ENCODE measurements around the gene IL36RN. TPM values are rescaled to one million over a fixed set of nuclear protein-coding genes. Genes with fewer than 3 reads are reported as not detected.

IL36RN gene
- total RNA-seq, 1 experiment from 2014 or later = not detected

DNA sequence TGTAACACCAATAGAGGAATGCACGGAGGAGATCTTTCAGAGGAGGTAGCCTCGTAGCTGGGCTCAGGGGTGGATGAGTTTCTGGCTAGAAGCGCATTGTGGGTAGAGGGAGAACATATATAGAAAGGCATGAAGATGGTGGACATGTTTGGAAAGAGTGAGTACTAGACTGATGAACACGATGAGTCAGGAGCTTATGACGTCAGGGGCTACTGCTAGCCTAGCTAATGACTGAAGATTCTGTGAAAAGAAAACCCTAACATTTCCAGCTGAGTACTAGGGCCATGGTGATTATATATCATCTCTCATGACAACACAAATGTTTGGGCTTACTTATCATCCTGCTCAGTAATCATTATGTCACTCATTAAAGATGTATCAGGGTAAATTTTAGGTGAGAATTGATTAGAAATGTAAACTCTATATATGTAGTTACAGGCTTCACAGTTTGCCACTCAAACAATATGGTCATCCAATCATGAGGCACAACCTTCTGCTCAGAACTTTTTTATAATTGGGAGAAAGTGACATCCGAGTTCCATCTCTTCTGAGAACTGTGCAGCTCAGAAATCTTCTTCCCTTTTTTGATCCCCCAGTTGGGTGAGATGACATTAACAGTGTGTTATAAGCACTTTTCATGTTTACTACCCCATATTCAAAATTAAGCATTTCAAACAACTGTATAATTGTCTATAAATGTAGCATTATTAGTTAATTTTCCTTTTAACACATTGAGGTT is 46.2 kb downstream of the IL36RN start:
- no peak overlapping the region for H3K27ac ChIP-seq
- H3K27me3 ChIP-seq (replicated peaks) = 0 out of 2 replicates have a peak, but pooled peaks cover 3% of the 10 kb centered on the region
- H3K9me3 ChIP-seq (replicated peaks) = 0 out of 2 replicates have a peak, but pooled peaks cover 3% of the 10 kb centered on the region
- no peak for DNase-seq (ENCODE audit: low read depth in 1 of 2, low spot score in 2 of 2)
- no peaks in the 10 kb centered on the region for H3K4me1 ChIP-seq (replicated peaks)
- H3K4me3 ChIP-seq = no peak overlapping the region
- H3K36me3 ChIP-seq = no peaks in the 10 kb centered on the region

DNA sequence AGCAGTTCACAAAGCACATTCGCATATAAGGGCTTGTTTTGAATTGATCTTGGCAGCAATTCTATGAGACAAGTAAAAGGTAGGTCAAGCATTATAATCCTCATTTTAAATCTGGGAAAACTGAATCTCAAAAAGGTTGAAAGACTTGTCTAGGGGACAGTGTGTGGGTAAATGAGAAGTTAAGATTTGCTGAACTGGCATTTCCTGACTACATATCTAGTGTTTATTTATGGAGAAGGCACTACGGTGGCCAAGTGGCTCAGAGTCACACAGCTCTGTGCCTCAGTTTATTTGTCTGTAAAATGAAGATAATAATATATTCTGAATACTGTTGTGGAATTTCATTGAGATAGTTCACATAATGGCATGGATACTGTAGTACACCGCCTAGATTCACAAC is 52.1 kb downstream of the IL36RN start:
- no peaks in the 10 kb centered on the region for H3K4me1 ChIP-seq (replicated peaks)
- DNase-seq (ENCODE audit: low read depth in 1 of 2, low spot score in 2 of 2) = no peak
- H3K27me3 ChIP-seq (replicated peaks) = no peaks in the 10 kb centered on the region
- no peaks in the 10 kb centered on the region for H3K36me3 ChIP-seq
- H3K27ac ChIP-seq = no peak overlapping the region
- H3K9me3 ChIP-seq (replicated peaks) = no peaks in the 10 kb centered on the region
- no peak overlapping the region for H3K4me3 ChIP-seq

DNA sequence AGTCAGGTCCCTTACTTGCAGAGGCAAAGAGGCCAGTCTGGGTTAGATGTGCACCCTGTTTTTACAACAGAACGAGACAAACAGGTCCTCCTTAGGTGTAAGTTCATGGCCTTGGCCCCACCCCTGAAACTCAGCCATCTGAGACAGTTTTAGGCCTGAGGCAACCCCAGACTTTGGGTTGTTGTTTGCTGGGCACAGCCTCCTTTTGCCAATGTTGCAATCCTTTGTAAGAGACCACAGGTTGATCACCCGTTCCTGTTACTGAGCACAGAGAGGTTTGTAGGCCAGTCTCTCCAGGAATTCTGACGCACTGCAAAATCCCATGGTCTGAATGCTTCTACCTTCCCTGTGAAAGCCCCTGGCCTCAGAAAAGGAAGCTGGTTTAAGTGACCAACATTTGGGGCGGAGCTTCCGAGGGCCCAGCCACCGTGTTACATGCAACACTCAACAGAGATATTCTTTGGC is 52.9 kb downstream of the IL36RN start:
- Histone ChIP-seq H3K4me3 (no peak overlapping the region), H3K27ac (no peak overlapping the region), H3K9me3 (replicated peaks) (no peaks in the 10 kb centered on the region), H3K27me3 (replicated peaks) (no peaks in the 10 kb centered on the region), H3K36me3 (no peaks in the 10 kb centered on the region), H3K4me1 (replicated peaks) (no peaks in the 10 kb centered on the region)
- DNase-seq (ENCODE audit: low read depth in 1 of 2, low spot score in 2 of 2) = no peak

DNA sequence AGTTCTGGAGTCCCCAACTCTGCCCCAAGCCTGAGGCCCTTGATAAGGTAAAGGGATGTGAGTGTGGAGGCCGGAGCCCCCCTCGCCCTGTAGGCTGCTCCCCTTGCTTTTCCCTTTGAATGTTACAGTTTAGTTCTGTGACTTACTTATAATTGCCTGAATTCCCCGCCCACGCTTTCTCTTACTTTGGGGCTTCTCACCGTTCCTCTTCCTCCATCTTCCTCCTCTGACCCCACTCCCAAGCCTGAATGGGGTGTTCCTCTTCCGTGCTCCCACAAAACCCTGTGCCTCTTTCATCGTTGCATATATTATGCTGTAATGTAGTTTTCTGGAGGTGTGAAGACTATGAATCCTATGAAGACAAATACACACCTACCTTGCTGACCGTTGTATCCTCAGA is 53.4 kb downstream of the IL36RN start:
- DNase-seq (ENCODE audit: low read depth in 1 of 2, low spot score in 2 of 2) = no peak
- Histone ChIP-seq H3K36me3 (no peaks in the 10 kb centered on the region), H3K27ac (no peak overlapping the region), H3K4me1 (replicated peaks) (no peaks in the 10 kb centered on the region), H3K9me3 (replicated peaks) (no peaks in the 10 kb centered on the region), H3K27me3 (replicated peaks) (no peaks in the 10 kb centered on the region), H3K4me3 (no peak overlapping the region)

DNA sequence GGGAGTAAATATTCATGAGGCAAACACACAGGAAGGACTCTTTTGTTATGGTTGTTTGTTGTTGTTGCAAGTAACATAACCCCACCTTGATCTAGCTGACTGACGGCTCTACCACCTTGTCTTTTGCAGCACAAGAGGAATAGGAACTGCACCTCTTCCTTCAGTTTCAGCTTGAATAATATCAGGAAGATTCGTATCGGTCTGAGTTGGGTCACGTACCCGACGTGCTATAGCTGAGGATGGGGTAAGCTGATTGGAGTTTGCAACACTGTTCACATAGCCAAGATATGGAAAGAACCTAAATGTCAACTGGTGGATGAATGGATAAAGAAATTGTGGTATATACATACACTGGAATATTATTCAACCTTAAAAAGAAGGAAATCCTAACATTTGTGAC is 53.9 kb downstream of the IL36RN start:
- no peak overlapping the region for H3K27ac ChIP-seq
- DNase-seq (ENCODE audit: low read depth in 1 of 2, low spot score in 2 of 2) = no peak
- H3K4me1 ChIP-seq (replicated peaks) = no peaks in the 10 kb centered on the region
- H3K4me3 ChIP-seq = no peak overlapping the region
- H3K9me3 ChIP-seq (replicated peaks) = no peaks in the 10 kb centered on the region
- H3K36me3 ChIP-seq = no peaks in the 10 kb centered on the region
- no peaks in the 10 kb centered on the region for H3K27me3 ChIP-seq (replicated peaks)

DNA sequence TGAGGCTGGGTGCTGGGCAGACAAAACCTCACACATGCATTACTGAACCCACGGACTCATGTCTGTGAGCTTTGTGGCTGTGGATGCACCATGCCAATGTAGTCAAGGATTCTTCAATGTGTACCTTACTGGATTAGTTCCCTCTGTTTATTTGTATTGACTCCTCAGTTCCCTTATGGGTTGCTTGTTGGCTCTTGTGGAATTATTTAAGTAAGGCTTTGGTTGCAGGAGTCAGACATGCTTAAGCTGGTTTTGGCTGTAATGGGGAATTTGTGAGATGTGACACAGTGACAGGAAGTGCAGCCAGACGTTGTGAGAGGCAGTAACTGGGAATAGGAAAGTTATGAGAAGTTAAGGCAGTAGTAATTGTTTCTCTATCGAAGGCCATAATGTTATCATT is 54.8 kb downstream of the IL36RN start:
- Histone ChIP-seq H3K36me3 (no peaks in the 10 kb centered on the region), H3K4me3 (no peak overlapping the region), H3K4me1 (replicated peaks) (no peaks in the 10 kb centered on the region), H3K27ac (no peak overlapping the region), H3K27me3 (replicated peaks) (no peaks in the 10 kb centered on the region), H3K9me3 (replicated peaks) (no peaks in the 10 kb centered on the region)
- DNase-seq (ENCODE audit: low read depth in 1 of 2, low spot score in 2 of 2) = no peak

Other genes starting within 250 kb of the IL36RN start
- gene IL1B, start 222.4 kb upstream of the IL36RN start, total RNA-seq (2014; rRNA removed; shearing (Covaris generic)) = 4.2 and 4.3 TPM in 2 replicates
- not detected in 2 replicates for gene IL37, start 148.0 kb upstream of the IL36RN start, total RNA-seq (2014; rRNA removed; shearing (Covaris generic))
- not detected in 2 replicates for gene IL36G, start 81.2 kb upstream of the IL36RN start, total RNA-seq (2014; rRNA removed; shearing (Covaris generic))
- gene IL36A, start 53.7 kb upstream of the IL36RN start, total RNA-seq (2014; rRNA removed; shearing (Covaris generic)) = not detected in 2 replicates
- not detected in 2 replicates for gene IL36B, start 6.3 kb upstream of the IL36RN start, total RNA-seq (2014; rRNA removed; shearing (Covaris generic))
- gene IL1F10, start 8.8 kb downstream of the IL36RN start, total RNA-seq (2014; rRNA removed; shearing (Covaris generic)) = not detected in 2 replicates
- not detected in 2 replicates for gene IL1RN, start 68.4 kb downstream of the IL36RN start, total RNA-seq (2014; rRNA removed; shearing (Covaris generic))
- 1.7 and 3.2 TPM in 2 replicates for gene PSD4, start 114.8 kb downstream of the IL36RN start, total RNA-seq (2014; rRNA removed; shearing (Covaris generic))
- not detected in 2 replicates for gene PAX8, start 219.7 kb downstream of the IL36RN start, total RNA-seq (2014; rRNA removed; shearing (Covaris generic))